MM.1S (cell line): Measurements from ENCODE around the gene PLAC1.

Source experiments
- DNase-seq: peaks from one replicate; pipeline ENCODE4 v3.0.0-alpha.2; 2015
- H2AFZ ChIP-seq: fragments of 300-600 bp; sonication (generic); 2 replicates; pipeline ENCODE4 v1.6.0; 2016; ENCODE audit warnings: antibody characterized with exemption, low read length
- H3F3A ChIP-seq: fragments of 300-600 bp; sonication (generic); 2 replicates; pipeline ENCODE4 v1.6.1; 2016; ENCODE audit warnings: mild to moderate bottlenecking, antibody characterized with exemption, low read length, moderate library complexity, mixed read lengths; ENCODE audit not compliant: insufficient read depth
- H3K27ac ChIP-seq: fragments of 300-600 bp; sonication (generic); 2 replicates; pipeline ENCODE4 v1.5.1; 2016; ENCODE audit warnings: mild to moderate bottlenecking, low read length
- H3K27me3 ChIP-seq: fragments of 300-600 bp; sonication (generic); replicated peaks from 2 replicates; pipeline ENCODE4 v1.6.0; 2016; ENCODE audit warnings: low read length; ENCODE audit not compliant: insufficient read depth
- H3K36me3 ChIP-seq: fragments of 300-600 bp; sonication (generic); replicated peaks from 2 replicates; pipeline ENCODE4 v1.6.1; 2016; ENCODE audit warnings: mild to moderate bottlenecking, low read length, mixed read lengths; ENCODE audit not compliant: insufficient read depth
- H3K4me1 ChIP-seq: fragments of 300-600 bp; sonication (generic); 2 replicates; pipeline ENCODE4 v1.6.1; 2016; ENCODE audit warnings: low read length, mixed read lengths
- H3K4me2 ChIP-seq: fragments of 300-600 bp; sonication (generic); 2 replicates; pipeline ENCODE4 v1.6.0; 2016; ENCODE audit warnings: low read depth, low read length
- H3K4me3 ChIP-seq: fragments of 300-600 bp; sonication (generic); 2 replicates; pipeline ENCODE4 v1.5.1; 2016; ENCODE audit warnings: low read length, mixed read lengths
- H3K79me2 ChIP-seq: fragments of 300-600 bp; sonication (generic); 2 replicates; pipeline ENCODE4 v1.6.1; 2016; ENCODE audit warnings: mixed run types, low read length, mixed read lengths
- H3K9ac ChIP-seq: fragments of 300-600 bp; sonication (generic); 2 replicates; pipeline ENCODE4 v1.6.1; 2016; ENCODE audit warnings: low read length, mixed read lengths
- H3K9me2 ChIP-seq: fragments of 300-600 bp; sonication (generic); replicated peaks from 2 replicates; pipeline ENCODE4 v1.6.1; 2016; ENCODE audit warnings: mild to moderate bottlenecking, low read length, mixed read lengths; ENCODE audit not compliant: insufficient read depth
- H3K9me3 ChIP-seq: fragments of 300-600 bp; sonication (generic); replicated peaks from 2 replicates; pipeline ENCODE4 v1.6.1; 2016; ENCODE audit warnings: mild to moderate bottlenecking, low read length, mixed read lengths; ENCODE audit not compliant: insufficient read depth
- H4K20me1 ChIP-seq: fragments of 300-600 bp; sonication (generic); 2 replicates; pipeline ENCODE4 v1.6.1; 2016; ENCODE audit warnings: mild to moderate bottlenecking, low read length, moderate library complexity, mixed read lengths; ENCODE audit not compliant: insufficient read depth
- CTCF ChIP-seq: fragments of 300-600 bp; sonication (generic); IDR thresholded peaks from 2 replicates; pipeline ENCODE4 v1.5.1; 2016; ENCODE audit warnings: antibody characterized with exemption, low read length, mixed read lengths
- EZH2 ChIP-seq: fragments of 300-600 bp; sonication (generic); optimal IDR thresholded peaks from 2 replicates; pipeline ENCODE3; 2017; ENCODE audit warnings: low read depth, mild to moderate bottlenecking, antibody characterized with exemption, low read length, mixed read lengths
- EZH2phosphoT487 ChIP-seq: fragments of 300-600 bp; sonication (generic); IDR thresholded peaks from 2 replicates; pipeline ENCODE4 v1.6.1; 2018; ENCODE audit warnings: antibody characterized with exemption, low read length

PLAC1 gene

DNA sequence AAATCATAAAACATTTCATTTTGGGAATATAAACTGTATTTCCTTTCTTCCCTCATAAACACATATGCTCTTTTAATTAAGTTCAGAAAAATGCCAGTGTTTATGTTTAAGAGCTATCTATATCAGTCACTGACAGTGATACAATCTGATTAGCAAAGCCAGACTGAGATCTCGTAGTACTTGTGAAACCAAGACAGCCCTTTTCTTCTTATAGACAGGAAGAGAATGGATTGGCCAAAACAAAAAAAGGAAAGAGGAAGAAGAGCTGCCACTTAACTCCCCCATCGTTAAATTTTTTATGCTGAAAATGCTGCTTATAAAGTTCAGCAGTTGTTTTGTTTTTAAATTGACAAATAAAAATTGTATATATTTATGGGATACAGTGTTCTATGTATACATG, 87.4 kb downstream of the PLAC1 start:
- H3K79me2 ChIP-seq: no peaks in the 10 kb centered on the region
- H3K27me3 ChIP-seq: no peaks in the 10 kb centered on the region
- H4K20me1 ChIP-seq: no peaks in the 10 kb centered on the region
- H3K4me1 ChIP-seq: 0 out of 2 replicates have a peak, but pooled peaks cover 4% of the 10 kb centered on the region
- no peak overlapping the region for H3K27ac ChIP-seq
- H3K9me3 ChIP-seq: no peaks in the 10 kb centered on the region
- H3K36me3 ChIP-seq: no peaks in the 10 kb centered on the region
- H3K4me3 ChIP-seq: no peak overlapping the region
- peak; percentile 15 for DNase-seq
- H3K9me2 ChIP-seq: no peaks in the 10 kb centered on the region
- no peak overlapping the region; the same call in 1 of the 2 replicates for H3K4me2 ChIP-seq
- H2AFZ ChIP-seq: no peak overlapping the region
- TF ChIP-seq EZH2 (no peak), CTCF (no peak), EZH2phosphoT487 (no peak)
- no peaks in the 10 kb centered on the region for H3F3A ChIP-seq
- no peak overlapping the region for H3K9ac ChIP-seq

DNA sequence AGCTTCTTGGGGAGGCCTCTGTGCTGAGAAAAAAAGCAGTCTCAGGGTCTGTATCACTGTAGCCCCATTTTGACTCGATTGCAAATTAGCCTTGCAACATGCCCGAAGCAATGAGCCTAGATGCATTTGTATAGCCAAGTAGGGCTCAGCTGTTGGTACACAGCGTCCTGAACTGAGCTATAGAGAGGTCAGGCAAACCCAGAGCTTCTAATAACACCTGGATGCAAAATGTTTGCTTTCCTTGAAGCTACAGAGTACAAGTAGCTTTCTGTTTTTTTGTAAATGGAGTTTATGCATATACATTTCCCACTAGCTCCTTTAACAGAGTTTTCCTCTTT, 87.8 kb downstream of the PLAC1 start:
- H3K27me3 ChIP-seq: no peaks in the 10 kb centered on the region
- H3K36me3 ChIP-seq: no peaks in the 10 kb centered on the region
- H2AFZ ChIP-seq: no peak overlapping the region
- no peak overlapping the region for H3K9ac ChIP-seq
- no peaks in the 10 kb centered on the region for H3K9me2 ChIP-seq
- no peaks in the 10 kb centered on the region for H3K9me3 ChIP-seq
- H3F3A ChIP-seq: no peaks in the 10 kb centered on the region
- H3K27ac ChIP-seq: no peak overlapping the region
- TF ChIP-seq EZH2: no peak
- no peak for TF ChIP-seq CTCF
- no peak for TF ChIP-seq EZH2phosphoT487
- H3K79me2 ChIP-seq: no peaks in the 10 kb centered on the region
- 0 out of 2 replicates have a peak, but pooled peaks cover 4% of the 10 kb centered on the region for H3K4me1 ChIP-seq
- no peak for DNase-seq
- H3K4me2 ChIP-seq: no peak overlapping the region
- H3K4me3 ChIP-seq: no peak overlapping the region
- no peaks in the 10 kb centered on the region for H4K20me1 ChIP-seq

GRCh38 chrX:134569306-134569705, 89.0 kb downstream of the PLAC1 start:
- Histone ChIP-seq H3K9me2 (no peaks in the 10 kb centered on the region), H3K36me3 (no peaks in the 10 kb centered on the region), H3K4me2 (no peak overlapping the region), H3K9ac (no peak overlapping the region), H2AFZ (no peak overlapping the region), H3K27ac (no peak overlapping the region), H3K79me2 (no peaks in the 10 kb centered on the region), H3K9me3 (no peaks in the 10 kb centered on the region), H3K27me3 (no peaks in the 10 kb centered on the region), H3K4me3 (no peak overlapping the region), H4K20me1 (no peaks in the 10 kb centered on the region), H3F3A (no peaks in the 10 kb centered on the region), H3K4me1 (0 out of 2 replicates have a peak, but pooled peaks cover 4% of the 10 kb centered on the region)
- no peak for DNase-seq
- TF ChIP-seq EZH2phosphoT487 (no peak), EZH2 (no peak), CTCF (no peak)
